Measurements from ENCODE around the gene ZNF37A. TPM values are rescaled to one million over a fixed set of nuclear protein-coding genes. Genes with fewer than 3 reads are reported as not detected.
"Not testable (repeated sequence)": the region's sequence is repeated elsewhere in the genome, so short reads cannot be mapped to it uniquely, and the experiment has no call there.

Gene ZNF37A
- total and polyA plus RNA-seq, 4 donors: 4.5 to 29.0 (median 8.6) TPM

GRCh38 chr10:38050212-38050611, 43.9 kb upstream of the ZNF37A start:
- no peak for TF ChIP-seq CTCF (IDR thresholded peaks at IDR 0.05; ENCODE audit: control extremely low read depth, extremely low read depth)
- 93 to 100% methylated on average over 1 of the region's 1 CpG for WGBS, 2 donors

DNA sequence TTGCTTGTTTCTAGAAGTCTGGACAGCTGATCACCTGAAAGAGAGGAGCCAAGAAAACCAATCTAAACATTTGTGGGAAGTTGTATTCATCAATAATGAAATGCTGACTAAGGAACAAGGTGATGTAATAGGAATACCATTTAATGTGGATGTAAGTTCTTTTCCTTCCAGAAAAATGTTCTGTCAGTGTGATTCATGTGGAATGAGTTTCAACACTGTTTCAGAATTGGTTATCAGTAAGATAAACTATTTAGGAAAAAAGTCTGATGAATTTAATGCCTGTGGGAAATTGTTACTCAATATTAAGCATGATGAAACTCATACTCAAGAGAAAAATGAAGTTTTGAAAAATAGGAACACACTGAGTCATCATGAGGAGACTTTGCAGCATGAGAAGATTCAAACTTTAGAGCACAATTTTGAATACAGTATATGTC, 39.8 kb upstream of the ZNF37A start:
- Histone ChIP-seq H3K27ac (ENCODE audit: low read depth in 1 of 2, low read length in 1 of 2) (no peak overlapping the region), H3K9me3 (ENCODE audit: control insufficient read depth in 4 of 4, insufficient read depth in 3 of 4, low read length in 3 of 4) (peaks cover 12 to 24% (median 16%) of the 10 kb centered on the region in 4 donors), H3K9ac (ENCODE audit: insufficient read depth in 1 of 2, low read length in 2 of 2) (no peak overlapping the region), H3K4me1 (ENCODE audit: control insufficient read depth in 5 of 5, insufficient read depth in 5 of 5, low read length in 5 of 5) (no peaks in the 10 kb centered on the region), H3K4me3 (no peak overlapping the region), H3K36me3 (ENCODE audit: control insufficient read depth in 4 of 4, insufficient read depth in 4 of 4, low read length in 4 of 4) (peaks cover 8 to 50% (median 40%) of the 10 kb centered on the region in 4 donors), H3K27me3 (ENCODE audit: control insufficient read depth in 3 of 3, insufficient read depth in 3 of 3, low read length in 2 of 3) (no peaks in the 10 kb centered on the region)
- ATAC-seq (ENCODE audit: insufficient read depth, low FRiP score) (peak; percentile 41), DNase-seq (no peak)
- TF ChIP-seq CTCF (IDR thresholded peaks at IDR 0.05; ENCODE audit: control extremely low read depth, extremely low read depth): no peak

More at GRCh38 chr10:38050212-38050611, 43.9 kb upstream of the ZNF37A start:
- H3K27ac ChIP-seq (ENCODE audit: low read depth in 1 of 2, low read length in 1 of 2): no peak overlapping the region
- DNase-seq (no peak), ATAC-seq (ENCODE audit: insufficient read depth, low FRiP score) (no peak)
- no peaks in the 10 kb centered on the region for H3K27me3 ChIP-seq (ENCODE audit: control insufficient read depth in 3 of 3, insufficient read depth in 3 of 3, low read length in 2 of 3)
- H3K36me3 ChIP-seq (ENCODE audit: control insufficient read depth in 4 of 4, insufficient read depth in 4 of 4, low read length in 4 of 4): peaks cover 6 to 37% (median 21%) of the 10 kb centered on the region in 4 donors
- peaks cover 5 to 12% (median 9%) of the 10 kb centered on the region in 4 donors for H3K9me3 ChIP-seq (ENCODE audit: control insufficient read depth in 4 of 4, insufficient read depth in 3 of 4, low read length in 3 of 4)
- H3K4me1 ChIP-seq (ENCODE audit: control insufficient read depth in 5 of 5, insufficient read depth in 5 of 5, low read length in 5 of 5): peaks cover 0 to under 1% (median 0%) of the 10 kb centered on the region in 5 donors
- no peak overlapping the region for H3K4me3 ChIP-seq
- no peak overlapping the region for H3K9ac ChIP-seq (ENCODE audit: insufficient read depth in 1 of 2, low read length in 2 of 2)

DNA sequence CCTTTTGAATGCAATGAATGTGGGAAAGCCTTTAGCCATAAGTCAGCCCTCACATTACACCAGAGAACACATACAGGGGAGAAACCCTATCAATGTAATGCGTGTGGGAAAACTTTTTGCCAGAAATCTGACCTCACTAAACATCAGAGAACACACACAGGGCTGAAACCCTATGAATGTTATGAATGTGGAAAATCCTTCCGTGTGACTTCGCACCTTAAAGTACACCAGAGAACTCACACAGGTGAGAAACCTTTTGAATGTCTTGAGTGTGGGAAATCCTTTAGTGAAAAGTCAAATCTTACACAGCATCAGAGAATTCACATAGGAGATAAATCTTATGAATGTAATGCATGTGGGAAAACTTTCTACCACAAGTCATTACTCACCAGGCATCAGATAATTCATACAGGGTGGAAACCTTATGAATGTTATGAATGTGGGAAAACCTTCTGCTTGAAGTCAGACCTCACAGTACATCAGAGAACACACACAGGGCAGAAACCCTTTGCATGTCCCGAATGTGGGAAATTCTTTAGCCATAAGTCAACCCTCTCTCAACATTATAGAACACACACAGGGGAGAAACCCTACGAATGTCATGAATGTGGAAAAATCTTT, 38.8 kb upstream of the ZNF37A start:
- H3K27me3 ChIP-seq (ENCODE audit: control insufficient read depth in 3 of 3, insufficient read depth in 3 of 3, low read length in 2 of 3); H3K27ac ChIP-seq (ENCODE audit: low read depth in 1 of 2, low read length in 1 of 2); H3K4me1 ChIP-seq (ENCODE audit: control insufficient read depth in 5 of 5, insufficient read depth in 5 of 5, low read length in 5 of 5); H3K4me3 ChIP-seq; DNase-seq; H3K9ac ChIP-seq (ENCODE audit: insufficient read depth in 1 of 2, low read length in 2 of 2); ATAC-seq (ENCODE audit: insufficient read depth, low FRiP score): not testable (repeated sequence)
- Histone ChIP-seq H3K9me3 (ENCODE audit: control insufficient read depth in 4 of 4, insufficient read depth in 3 of 4, low read length in 3 of 4) (peaks cover 14 to 24% (median 16%) of the 10 kb centered on the region in 4 donors), H3K36me3 (ENCODE audit: control insufficient read depth in 4 of 4, insufficient read depth in 4 of 4, low read length in 4 of 4) (peaks cover 11 to 50% (median 39%) of the 10 kb centered on the region in 4 donors)
- WGBS, 2 donors: 97 to 98% methylated on average over 5 of the region's 5 CpGs

DNA sequence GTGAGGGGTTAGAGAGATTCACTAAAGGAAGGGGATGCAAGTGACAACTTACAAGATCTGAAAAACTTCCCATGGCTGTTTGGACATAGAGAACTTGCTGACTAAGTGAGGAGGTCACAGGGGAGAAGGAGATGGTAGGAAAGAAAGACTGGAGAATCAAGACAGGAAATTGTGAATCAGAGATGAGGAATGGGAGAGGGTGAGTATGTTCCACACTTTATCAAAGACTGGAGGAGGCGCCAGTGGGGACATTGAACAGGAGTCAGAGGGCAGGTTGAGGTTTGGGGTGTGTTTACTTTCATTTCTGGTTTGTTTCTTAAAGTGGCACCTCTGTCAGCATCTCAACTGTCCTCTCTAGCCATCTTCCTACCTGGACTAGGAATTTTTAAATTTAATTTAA, 24.5 kb upstream of the ZNF37A start:
- H3K4me3 ChIP-seq; H3K27ac ChIP-seq (ENCODE audit: low read depth in 1 of 2, low read length in 1 of 2); ATAC-seq (ENCODE audit: insufficient read depth, low FRiP score); H3K9ac ChIP-seq (ENCODE audit: insufficient read depth in 1 of 2, low read length in 2 of 2); DNase-seq; H3K27me3 ChIP-seq (ENCODE audit: control insufficient read depth in 3 of 3, insufficient read depth in 3 of 3, low read length in 2 of 3); H3K36me3 ChIP-seq (ENCODE audit: control insufficient read depth in 4 of 4, insufficient read depth in 4 of 4, low read length in 4 of 4); H3K4me1 ChIP-seq (ENCODE audit: control insufficient read depth in 5 of 5, insufficient read depth in 5 of 5, low read length in 5 of 5); H3K9me3 ChIP-seq (ENCODE audit: control insufficient read depth in 4 of 4, insufficient read depth in 3 of 4, low read length in 3 of 4): not testable (repeated sequence)
- WGBS, 2 donors: 78 to 85% methylated on average over 1 of the region's 1 CpG
